ENCODE data around the gene PCK1.

The PCK1 gene

GRCh38 chr20:57611586-57612311, 50.8 kb downstream of the PCK1 start:
- peaks cover 19% of the 10 kb centered on the region for H3K27me3 ChIP-seq (ENCODE audit: control insufficient read depth, insufficient read depth, low read length)
- H3K9me3 ChIP-seq (ENCODE audit: control insufficient read depth, low read length), result no peaks in the 10 kb centered on the region
- no peak overlapping the region for H3K9ac ChIP-seq (ENCODE audit: low read length)
- H3K4me1 ChIP-seq (ENCODE audit: control insufficient read depth, insufficient read depth, low read length), result no peaks in the 10 kb centered on the region
- no peak overlapping the region for H3K4me3 ChIP-seq (ENCODE audit: low read length)
- no peaks in the 10 kb centered on the region for H3K36me3 ChIP-seq (ENCODE audit: control insufficient read depth, insufficient read depth, low read length)

GRCh38 chr20:57612436-57612835, 51.5 kb downstream of the PCK1 start:
- Histone ChIP-seq H3K9ac (ENCODE audit: low read length) (no peak overlapping the region), H3K27me3 (ENCODE audit: control insufficient read depth, insufficient read depth, low read length) (peaks cover 22% of the 10 kb centered on the region), H3K9me3 (ENCODE audit: control insufficient read depth, low read length) (no peaks in the 10 kb centered on the region), H3K36me3 (ENCODE audit: control insufficient read depth, insufficient read depth, low read length) (no peaks in the 10 kb centered on the region), H3K4me3 (ENCODE audit: low read length) (no peak overlapping the region), H3K4me1 (ENCODE audit: control insufficient read depth, insufficient read depth, low read length) (no peaks in the 10 kb centered on the region)

GRCh38 chr20:57612916-57613315, 52.0 kb downstream of the PCK1 start:
- no peaks in the 10 kb centered on the region for H3K36me3 ChIP-seq (ENCODE audit: control insufficient read depth, insufficient read depth, low read length)
- peaks cover 22% of the 10 kb centered on the region for H3K27me3 ChIP-seq (ENCODE audit: control insufficient read depth, insufficient read depth, low read length)
- peaks cover 2% of the 10 kb centered on the region for H3K4me1 ChIP-seq (ENCODE audit: control insufficient read depth, insufficient read depth, low read length)

GRCh38 chr20:57613481-57613921, 52.6 kb downstream of the PCK1 start:
- H3K4me1 ChIP-seq (ENCODE audit: control insufficient read depth, insufficient read depth, low read length), result peaks cover 7% of the 10 kb centered on the region
- no peaks in the 10 kb centered on the region for H3K36me3 ChIP-seq (ENCODE audit: control insufficient read depth, insufficient read depth, low read length)
- H3K4me3 ChIP-seq (ENCODE audit: low read length), result no peak overlapping the region
- H3K9ac ChIP-seq (ENCODE audit: low read length), result no peak overlapping the region
- no peaks in the 10 kb centered on the region for H3K9me3 ChIP-seq (ENCODE audit: control insufficient read depth, low read length)
- H3K27me3 ChIP-seq (ENCODE audit: control insufficient read depth, insufficient read depth, low read length), result peaks cover 22% of the 10 kb centered on the region

More at GRCh38 chr20:57612916-57613315, 52.0 kb downstream of the PCK1 start:
- Histone ChIP-seq H3K9me3 (ENCODE audit: control insufficient read depth, low read length) (no peaks in the 10 kb centered on the region), H3K4me3 (ENCODE audit: low read length) (no peak overlapping the region), H3K9ac (ENCODE audit: low read length) (no peak overlapping the region)

- no peaks in the 10 kb centered on the region for H3K36me3 ChIP-seq (ENCODE audit: control insufficient read depth, insufficient read depth, low read length)
- H3K27me3 ChIP-seq (ENCODE audit: control insufficient read depth, insufficient read depth, low read length), result peaks cover 13% of the 10 kb centered on the region
- no peaks in the 10 kb centered on the region for H3K9me3 ChIP-seq (ENCODE audit: control insufficient read depth, low read length)
These were observed 53.9 kb downstream of the PCK1 start for GRCh38 chr20:57614490-57615444.

GRCh38 chr20:57615445-57615811, 54.5 kb downstream of the PCK1 start:
- H3K9ac ChIP-seq (ENCODE audit: low read length), result no peak overlapping the region
- H3K4me1 ChIP-seq (ENCODE audit: control insufficient read depth, insufficient read depth, low read length), result peaks cover 7% of the 10 kb centered on the region
- H3K9me3 ChIP-seq (ENCODE audit: control insufficient read depth, low read length), result no peaks in the 10 kb centered on the region
- no peak overlapping the region for H3K4me3 ChIP-seq (ENCODE audit: low read length)
- peaks cover 7% of the 10 kb centered on the region for H3K27me3 ChIP-seq (ENCODE audit: control insufficient read depth, insufficient read depth, low read length)
- H3K36me3 ChIP-seq (ENCODE audit: control insufficient read depth, insufficient read depth, low read length), result no peaks in the 10 kb centered on the region

More at GRCh38 chr20:57614490-57615444, 53.9 kb downstream of the PCK1 start:
- Histone ChIP-seq H3K4me3 (ENCODE audit: low read length) (no peak overlapping the region), H3K4me1 (ENCODE audit: control insufficient read depth, insufficient read depth, low read length) (peaks cover 7% of the 10 kb centered on the region), H3K9ac (ENCODE audit: low read length) (no peak overlapping the region)

GRCh38 chr20:57616143-57616951, 55.4 kb downstream of the PCK1 start:
- Histone ChIP-seq H3K4me3 (ENCODE audit: low read length) (no peak overlapping the region), H3K9me3 (ENCODE audit: control insufficient read depth, low read length) (no peaks in the 10 kb centered on the region), H3K27me3 (ENCODE audit: control insufficient read depth, insufficient read depth, low read length) (peaks cover 7% of the 10 kb centered on the region), H3K4me1 (ENCODE audit: control insufficient read depth, insufficient read depth, low read length) (peaks cover 7% of the 10 kb centered on the region), H3K9ac (ENCODE audit: low read length) (no peak overlapping the region), H3K36me3 (ENCODE audit: control insufficient read depth, insufficient read depth, low read length) (no peaks in the 10 kb centered on the region)

- H3K4me3 ChIP-seq (ENCODE audit: low read length), result no peak overlapping the region
These were observed 56.3 kb downstream of the PCK1 start for GRCh38 chr20:57617079-57617795.

More at GRCh38 chr20:57617079-57617795, 56.3 kb downstream of the PCK1 start:
- no peaks in the 10 kb centered on the region for H3K36me3 ChIP-seq (ENCODE audit: control insufficient read depth, insufficient read depth, low read length)
- no peak overlapping the region for H3K9ac ChIP-seq (ENCODE audit: low read length)
- H3K4me1 ChIP-seq (ENCODE audit: control insufficient read depth, insufficient read depth, low read length), result peaks cover 7% of the 10 kb centered on the region
- H3K27me3 ChIP-seq (ENCODE audit: control insufficient read depth, insufficient read depth, low read length), result peaks cover 7% of the 10 kb centered on the region
- H3K9me3 ChIP-seq (ENCODE audit: control insufficient read depth, low read length), result no peaks in the 10 kb centered on the region
